Measurements from ENCODE around the gene ZNHIT6. TPM values are rescaled to one million over a fixed set of nuclear protein-coding genes. Genes with fewer than 3 reads are reported as not detected.

The ZNHIT6 gene
- total and polyA plus RNA-seq, 2 donors (not counting 3 experiments of a cell fraction or from before 2014, with no cell fraction given): 7.3 to 18.8 TPM

- Histone ChIP-seq H3K9me1 (replicated peaks; ENCODE audit: control insufficient read depth, extremely low read depth, insufficient read depth, low read length) (no peaks in the 10 kb centered on the region), H3K36me3 (ENCODE audit: control insufficient read depth in 2 of 2, extremely low read depth in 1 of 2, insufficient read depth in 2 of 2, low read length in 2 of 2) (no peaks in the 10 kb centered on the region), H3K9me3 (replicated peaks; ENCODE audit: control insufficient read depth, insufficient read depth, low read length) (no peaks in the 10 kb centered on the region), H4K20me1 (replicated peaks; ENCODE audit: control insufficient read depth, extremely low read depth, insufficient read depth, low read length) (no peaks in the 10 kb centered on the region), H3K79me2 (ENCODE audit: control insufficient read depth, insufficient read depth, low read length) (no peaks in the 10 kb centered on the region), H2AFZ (ENCODE audit: low read depth, low read length) (no peak overlapping the region), H3K4me1 (ENCODE audit: control insufficient read depth, extremely low read depth, insufficient read depth, low read length) (peaks cover 26% of the 10 kb centered on the region), H3K9ac (replicated peaks; ENCODE audit: extremely low read depth, insufficient read depth, low read length) (no peak overlapping the region), H3K4me2 (ENCODE audit: insufficient read depth, low read length) (no peak overlapping the region), H3K4me3 (replicated peaks in 1 of 3; ENCODE audit: insufficient read depth in 1 of 3, low read depth in 1 of 3, low read length in 3 of 3) (no peak overlapping the region), H3K27ac (ENCODE audit: insufficient read depth, low read depth, low read length) (no peak overlapping the region), H3K27me3 (ENCODE audit: control insufficient read depth in 2 of 2, insufficient read depth in 2 of 2, low read length in 2 of 2) (no peaks in the 10 kb centered on the region)
- no peak for DNase-seq (ENCODE audit: low read depth, low spot score)
- no peak for FAIRE-seq
- TF ChIP-seq MYC (IDR thresholded peaks at IDR 0.05; ENCODE audit: low read depth, low read length) (no peak), FOS (IDR thresholded peaks at IDR 0.05; ENCODE audit: borderline replicate concordance, insufficient read depth, low read length) (no peak), CTCF (IDR thresholded peaks at IDR 0.05; ENCODE audit: extremely low read depth in 1 of 2, insufficient read depth in 1 of 2, low read depth in 1 of 2, low read length in 2 of 2) (no peak), POLR2AphosphoS5 (IDR thresholded peaks at IDR 0.05; ENCODE audit: insufficient read depth, low read depth, low read length) (no peak), EZH2 (IDR thresholded peaks at IDR 0.05; ENCODE audit: borderline replicate concordance, low read depth, low read length, severe bottlenecking) (no peak), JUN (IDR thresholded peaks at IDR 0.05; ENCODE audit: borderline replicate concordance, insufficient read depth, insufficient read length, low read depth) (no peak), POLR2A (IDR thresholded peaks at IDR 0.05; ENCODE audit: low read depth, low read length) (no peak), GATA2 (IDR thresholded peaks at IDR 0.05; ENCODE audit: insufficient read depth, insufficient read length, low read depth, low read length) (no peak), MAX (IDR thresholded peaks at IDR 0.05; ENCODE audit: insufficient read depth, insufficient read length) (no peak)
- no TSS peak for BruUV-seq (replicated peaks)
- intact Hi-C loops (cut with micrococcal nuclease): no loop called here
- ChIA-PET POLR2A (no interaction called here), CTCF (interaction anchor here (0.9 to 1.6 kb wide), 3 partner anchors 10 to 88 kb away, joined by 3 to 8 read pairs (median 5); no protein-coding TSS in a partner anchor)
- dilution Hi-C loops (cut with MboI; ENCODE audit: extremely low pct_ligation_motif_present, low sequenced_read_pairs): no loop called here
Measured at GRCh38 chr1:85604298-85604997, 103.8 kb downstream of the ZNHIT6 start.
